ENCODE results near the gene DBNDD1.

DBNDD1 gene

GRCh38 chr16:90031186-90031930, 12.1 kb upstream of the DBNDD1 start:
- Histone ChIP-seq H3K27ac (ENCODE audit: extremely low read depth, low read depth, low read length) (no peak overlapping the region), H3K36me3 (ENCODE audit: control insufficient read depth in 2 of 2, insufficient read depth in 1 of 2, low read length in 2 of 2) (peaks cover 4 to 73% of the 10 kb centered on the region in 2 experiments; a peak in 2 of 3 replicates), H3K4me3 (ENCODE audit: low read depth, low read length) (no peak overlapping the region), H3K9me3 (ENCODE audit: control insufficient read depth, insufficient read depth, low read depth, low read length) (no peaks in the 10 kb centered on the region), H3K4me1 (ENCODE audit: control insufficient read depth, insufficient read depth, low read length) (no peaks in the 10 kb centered on the region)
- TF ChIP-seq ZNF776 (tag by site-specific recombination; IDR thresholded peaks at IDR 0.05; ENCODE audit: borderline replicate concordance) = no peak
- no peak for TF ChIP-seq IKZF3 (tag by site-specific recombination; IDR thresholded peaks at IDR 0.05)
- no peak for TF ChIP-seq ZBTB26 (tag by site-specific recombination; optimal IDR thresholded peaks at IDR 0.05)
- TF ChIP-seq RBAK (tag by site-specific recombination; IDR thresholded peaks at IDR 0.05) = peak; percentile 34; the same call in 1 of the 2 replicates
- TF ChIP-seq ZNF366 (tag by site-specific recombination; conservative IDR thresholded peaks at IDR 0.05) = no peak
- no peak for TF ChIP-seq ZNF19 (tag by site-specific recombination; IDR thresholded peaks at IDR 0.05; ENCODE audit: low read depth)
- ChIA-PET CTCF (no interaction called here), POLR2A (no interaction called here)

- H3K4me1 ChIP-seq (ENCODE audit: control insufficient read depth, insufficient read depth, low read length) = no peaks in the 10 kb centered on the region
- no peak overlapping the region for H3K4me3 ChIP-seq (ENCODE audit: low read depth, low read length)
- peaks cover 4 to 56% of the 10 kb centered on the region in 2 experiments; a peak in 2 of 3 replicates for H3K36me3 ChIP-seq (ENCODE audit: control insufficient read depth in 2 of 2, insufficient read depth in 1 of 2, low read length in 2 of 2)
- no peaks in the 10 kb centered on the region for H3K9me3 ChIP-seq (ENCODE audit: control insufficient read depth, insufficient read depth, low read depth, low read length)
- ChIA-PET POLR2A (no interaction called here), CTCF (no interaction called here)
- H3K27ac ChIP-seq (ENCODE audit: extremely low read depth, low read depth, low read length) = no peak overlapping the region
- TF ChIP-seq ZNF341 (tag by site-specific recombination; IDR thresholded peaks at IDR 0.05; ENCODE audit: low read depth) (no peak), OSR2 (tag by site-specific recombination; IDR thresholded peaks at IDR 0.05) (no peak), OVOL3 (tag by site-specific recombination; IDR thresholded peaks at IDR 0.05) (no peak), ZSCAN16 (tag by site-specific recombination; IDR thresholded peaks at IDR 0.05) (no peak), ZNF184 (tag by site-specific recombination; IDR thresholded peaks at IDR 0.05) (no peak), ZNF530 (tag by site-specific recombination; IDR thresholded peaks at IDR 0.05; ENCODE audit: low read depth) (no peak), ZNF701 (tag by site-specific recombination; IDR thresholded peaks at IDR 0.05) (no peak), YY1 (tag by site-specific recombination; IDR thresholded peaks at IDR 0.05) (no peak), ZNF76 (tag by site-specific recombination; IDR thresholded peaks at IDR 0.05; ENCODE audit: borderline replicate concordance, low read depth) (no peak)
Measured at GRCh38 chr16:90028985-90029384, 9.7 kb upstream of the DBNDD1 start.

GRCh38 chr16:90027611-90028010, 8.4 kb upstream of the DBNDD1 start:
- CTCF ChIA-PET = interaction anchor here (0.7 to 0.9 kb wide), 2 partner anchors 55 to 234 kb away, joined by 3 read pairs; no protein-coding TSS in a partner anchor
- POLR2A ChIA-PET = interaction anchor here (0.9 kb wide), 1 partner anchor 55 kb away, joined by 3 read pairs; no protein-coding TSS in a partner anchor
- no peak for TF ChIP-seq ZNF501 (tag by site-specific recombination; IDR thresholded peaks at IDR 0.05)
- TF ChIP-seq ZNF629 (tag by site-specific recombination; IDR thresholded peaks at IDR 0.05) = no peak
- no peak for TF ChIP-seq ZNF426 (tag by site-specific recombination; IDR thresholded peaks at IDR 0.05)
- no peak for TF ChIP-seq RBAK (tag by site-specific recombination; IDR thresholded peaks at IDR 0.05)
- TF ChIP-seq ZNF221 (tag by site-specific recombination; IDR thresholded peaks at IDR 0.05; ENCODE audit: borderline replicate concordance) = no peak
- no peak for TF ChIP-seq REPIN1 (tag by site-specific recombination; IDR thresholded peaks at IDR 0.05; ENCODE audit: low read depth)
- no peak for TF ChIP-seq ZNF488 (tag by site-specific recombination; IDR thresholded peaks at IDR 0.05)
- no peak for TF ChIP-seq ZNF830 (tag by site-specific recombination; IDR thresholded peaks at IDR 0.05; ENCODE audit: low read depth)
- TF ChIP-seq ZNF114 (tag by site-specific recombination; IDR thresholded peaks at IDR 0.05) = no peak
- no peak for TF ChIP-seq ZNF513 (tag by site-specific recombination; IDR thresholded peaks at IDR 0.05)
- no peak for TF ChIP-seq ZNF654 (tag by site-specific recombination; IDR thresholded peaks at IDR 0.05; ENCODE audit: low read depth)
- TF ChIP-seq ZNF580 (tag by site-specific recombination; IDR thresholded peaks at IDR 0.05) = no peak
- TF ChIP-seq ZNF169 (tag by site-specific recombination; IDR thresholded peaks at IDR 0.05) = no peak
- no peak for TF ChIP-seq ZNF239 (tag by site-specific recombination; IDR thresholded peaks at IDR 0.05)

More at GRCh38 chr16:90027611-90028010, 8.4 kb upstream of the DBNDD1 start:
- Histone ChIP-seq H3K9me3 (ENCODE audit: control insufficient read depth, insufficient read depth, low read depth, low read length) (no peaks in the 10 kb centered on the region), H3K4me3 (ENCODE audit: low read depth, low read length) (no peak overlapping the region), H3K4me1 (ENCODE audit: control insufficient read depth, insufficient read depth, low read length) (no peaks in the 10 kb centered on the region), H3K36me3 (ENCODE audit: control insufficient read depth in 2 of 2, insufficient read depth in 1 of 2, low read length in 2 of 2) (peaks cover 0 to 43% of the 10 kb centered on the region in 2 experiments; a peak in 2 of 3 replicates), H3K27ac (ENCODE audit: extremely low read depth, low read depth, low read length) (no peak overlapping the region)

All from HEK293 (cell line).